Activated B cell treated with CpG ODN at 0.5 μM for 24 hours (primary cell): ENCODE data around the gene SMAD1. TPM values are rescaled to one million over a fixed set of nuclear protein-coding genes. Genes with fewer than 3 reads are reported as not detected.

Experiments used
- ATAC-seq: fragments of 200-7000 bp; cut with Tn5 transposase; one replicate; pipeline ENCODE4 v1.10.0; 2021; ENCODE audit warnings: low read depth, mild to moderate bottlenecking, moderate library complexity
- CTCF ChIA-PET: fragments of 350-600 bp; sonication (Branson Sonifier 250); formaldehyde crosslinking; loops from one replicate; lab custom pipeline; 2021; ENCODE audit warnings: antibody characterized with exemption; lab: Charles Lee
- POLR2A ChIA-PET: fragments of 350-600 bp; sonication (Branson Sonifier 250); formaldehyde crosslinking; loops from one replicate; lab custom pipeline; 2021; ENCODE audit warnings: antibody characterized with exemption; lab: Charles Lee
- DNase-seq: peaks from one replicate; pipeline ENCODE4 v3.0.0; 2022
- H3K27ac Mint-ChIP-seq: one replicate; pipeline ENCODE4 v1.8.0; 2020; ENCODE audit warnings: mixed read lengths
- H3K27me3 Mint-ChIP-seq: one replicate; pipeline ENCODE4 v1.8.0; 2021; ENCODE audit warnings: mixed read lengths
- H3K36me3 Mint-ChIP-seq: one replicate; pipeline ENCODE4 v1.8.0; 2021; ENCODE audit warnings: low read depth, mixed read lengths
- H3K4me1 Mint-ChIP-seq: one replicate; pipeline ENCODE4 v1.8.0; 2021; ENCODE audit warnings: mixed read lengths
- H3K4me3 Mint-ChIP-seq: one replicate; pipeline ENCODE4 v1.8.0; 2020; ENCODE audit warnings: mild to moderate bottlenecking, mixed read lengths
- H3K9me3 Mint-ChIP-seq: one replicate; pipeline ENCODE4 v1.8.0; 2020; ENCODE audit warnings: mixed read lengths
- intact Hi-C: fragments of 100-400 bp; cut with micrococcal nuclease; formaldehyde crosslinking; loops from one replicate; pipeline ENCODE4 v1.15.1; 2024
- total RNA-seq: library from RNA; stranded (reverse); gene quantifications from 2 replicates; pipeline ENCODE4 v1.2.3, GENCODE V29; 2022
- TF ChIP-seq, protein P1 (sequence below): fragments of 200-600 bp; IDR thresholded peaks from one replicate; pipeline ENCODE4 v1.8.0; 2022; ENCODE audit warnings: antibody characterized with exemption, mild to moderate bottlenecking

SMAD1 gene
- total RNA-seq, 1 donor from 2014 or later, result not detected

GRCh38 chr4:145492376-145492775 lies 10.7 kb downstream of the SMAD1 start:
- no peak for ATAC-seq
- no peak for DNase-seq
- Mint-ChIP-seq H3K36me3 (no peaks in the 10 kb centered on the region), H3K4me3 (no peak overlapping the region), H3K27ac (no peak overlapping the region), H3K4me1 (peaks cover 7% of the 10 kb centered on the region), H3K9me3 (no peaks in the 10 kb centered on the region), H3K27me3 (peaks cover 24% of the 10 kb centered on the region)
- CTCF ChIA-PET, result no interaction called here
- POLR2A ChIA-PET, result no interaction called here
- TF ChIP-seq, protein P1, sequence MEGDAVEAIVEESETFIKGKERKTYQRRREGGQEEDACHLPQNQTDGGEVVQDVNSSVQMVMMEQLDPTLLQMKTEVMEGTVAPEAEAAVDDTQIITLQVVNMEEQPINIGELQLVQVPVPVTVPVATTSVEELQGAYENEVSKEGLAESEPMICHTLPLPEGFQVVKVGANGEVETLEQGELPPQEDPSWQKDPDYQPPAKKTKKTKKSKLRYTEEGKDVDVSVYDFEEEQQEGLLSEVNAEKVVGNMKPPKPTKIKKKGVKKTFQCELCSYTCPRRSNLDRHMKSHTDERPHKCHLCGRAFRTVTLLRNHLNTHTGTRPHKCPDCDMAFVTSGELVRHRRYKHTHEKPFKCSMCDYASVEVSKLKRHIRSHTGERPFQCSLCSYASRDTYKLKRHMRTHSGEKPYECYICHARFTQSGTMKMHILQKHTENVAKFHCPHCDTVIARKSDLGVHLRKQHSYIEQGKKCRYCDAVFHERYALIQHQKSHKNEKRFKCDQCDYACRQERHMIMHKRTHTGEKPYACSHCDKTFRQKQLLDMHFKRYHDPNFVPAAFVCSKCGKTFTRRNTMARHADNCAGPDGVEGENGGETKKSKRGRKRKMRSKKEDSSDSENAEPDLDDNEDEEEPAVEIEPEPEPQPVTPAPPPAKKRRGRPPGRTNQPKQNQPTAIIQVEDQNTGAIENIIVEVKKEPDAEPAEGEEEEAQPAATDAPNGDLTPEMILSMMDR, result no peak
- intact Hi-C loops, result no loop called here

GRCh38 chr4:145493166-145493565 lies 11.5 kb downstream of the SMAD1 start:
- H3K36me3 Mint-ChIP-seq, result no peaks in the 10 kb centered on the region
- DNase-seq (no peak), ATAC-seq (no peak)
- no peaks in the 10 kb centered on the region for H3K9me3 Mint-ChIP-seq
- no peak overlapping the region for H3K27ac Mint-ChIP-seq
- CTCF ChIA-PET, result no interaction called here
- no peak overlapping the region for H3K4me3 Mint-ChIP-seq
- H3K27me3 Mint-ChIP-seq, result peaks cover 28% of the 10 kb centered on the region
- H3K4me1 Mint-ChIP-seq, result no peaks in the 10 kb centered on the region
- POLR2A ChIA-PET, result no interaction called here
- intact Hi-C loops, result no loop called here
- TF ChIP-seq, protein P1, result no peak

GRCh38 chr4:145494666-145495270 lies 13.1 kb downstream of the SMAD1 start:
- peaks cover 28% of the 10 kb centered on the region for H3K27me3 Mint-ChIP-seq
- intact Hi-C loops, result no loop called here
- ChIA-PET POLR2A (no interaction called here), CTCF (no interaction called here)
- no peak for DNase-seq
- no peaks in the 10 kb centered on the region for H3K9me3 Mint-ChIP-seq
- no peaks in the 10 kb centered on the region for H3K4me1 Mint-ChIP-seq
- H3K4me3 Mint-ChIP-seq, result no peak overlapping the region
- H3K27ac Mint-ChIP-seq, result no peak overlapping the region
- ATAC-seq, result no peak
- no peaks in the 10 kb centered on the region for H3K36me3 Mint-ChIP-seq
- TF ChIP-seq, protein P1, result no peak

DNA sequence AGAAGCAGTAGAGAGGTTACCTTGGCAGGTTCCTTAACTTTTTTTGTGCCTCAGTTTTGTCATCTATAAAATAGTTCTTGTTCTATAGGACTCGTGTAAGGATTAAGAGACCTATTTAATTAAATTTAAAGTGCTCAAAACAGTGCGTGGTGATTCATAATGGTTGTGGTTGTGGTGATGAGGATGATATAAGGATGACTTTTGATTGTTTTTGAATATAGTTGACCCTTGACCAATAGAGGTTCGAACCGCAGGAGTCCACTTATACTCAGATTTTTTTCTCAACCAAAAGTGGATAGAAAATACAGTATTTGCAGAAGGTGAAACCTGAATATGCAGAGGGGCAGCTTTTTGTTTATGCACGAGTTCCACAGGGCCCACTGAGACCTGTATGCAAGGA lies 14.6 kb downstream of the SMAD1 start:
- H3K4me3 Mint-ChIP-seq, result no peak overlapping the region
- no peak overlapping the region for H3K27ac Mint-ChIP-seq
- H3K9me3 Mint-ChIP-seq, result no peaks in the 10 kb centered on the region
- CTCF ChIA-PET, result no interaction called here
- DNase-seq, result no peak
- H3K36me3 Mint-ChIP-seq, result no peaks in the 10 kb centered on the region
- intact Hi-C loops, result no loop called here
- no peak for ATAC-seq
- POLR2A ChIA-PET, result interaction anchor here (0.7 kb wide), 1 partner anchor 105 kb away, joined by 3 read pairs; no protein-coding TSS in a partner anchor
- H3K27me3 Mint-ChIP-seq, result peaks cover 31% of the 10 kb centered on the region
- TF ChIP-seq, protein P1, result no peak
- H3K4me1 Mint-ChIP-seq, result peaks cover 4% of the 10 kb centered on the region

- TF ChIP-seq, protein P1, result no peak
These were observed 15.8 kb downstream of the SMAD1 start for GRCh38 chr4:145497199-145498149.

More at GRCh38 chr4:145497199-145498149, 15.8 kb downstream of the SMAD1 start:
- POLR2A ChIA-PET, result no interaction called here
- Mint-ChIP-seq H3K4me1 (peaks cover 10% of the 10 kb centered on the region), H3K27ac (no peak overlapping the region), H3K36me3 (no peaks in the 10 kb centered on the region), H3K9me3 (no peaks in the 10 kb centered on the region), H3K4me3 (no peak overlapping the region), H3K27me3 (peaks cover 27% of the 10 kb centered on the region)
- CTCF ChIA-PET, result no interaction called here
- DNase-seq (no peak), ATAC-seq (no peak)
- intact Hi-C loops, result no loop called here
